GM18907 (cell line): ENCODE data around the gene MCCD1.
A peak's percentile ranks its signal among the peaks of the same experiment; 100 is the strongest.
"Not testable (repeated sequence)": the region's sequence is repeated elsewhere in the genome, so short reads cannot be mapped to it uniquely, and the experiment has no call there.

Experiments
- ATAC-seq: cut with Tn5 transposase; IDR thresholded peaks from one replicate; pipeline ENCODE4 v1.9.1; 2021; ENCODE audit warnings: mild to moderate bottlenecking, moderate library complexity; ENCODE audit not compliant: unreplicated experiment

MCCD1 gene, protein sequence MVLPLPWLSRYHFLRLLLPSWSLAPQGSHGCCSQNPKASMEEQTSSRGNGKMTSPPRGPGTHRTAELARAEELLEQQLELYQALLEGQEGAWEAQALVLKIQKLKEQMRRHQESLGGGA

DNA sequence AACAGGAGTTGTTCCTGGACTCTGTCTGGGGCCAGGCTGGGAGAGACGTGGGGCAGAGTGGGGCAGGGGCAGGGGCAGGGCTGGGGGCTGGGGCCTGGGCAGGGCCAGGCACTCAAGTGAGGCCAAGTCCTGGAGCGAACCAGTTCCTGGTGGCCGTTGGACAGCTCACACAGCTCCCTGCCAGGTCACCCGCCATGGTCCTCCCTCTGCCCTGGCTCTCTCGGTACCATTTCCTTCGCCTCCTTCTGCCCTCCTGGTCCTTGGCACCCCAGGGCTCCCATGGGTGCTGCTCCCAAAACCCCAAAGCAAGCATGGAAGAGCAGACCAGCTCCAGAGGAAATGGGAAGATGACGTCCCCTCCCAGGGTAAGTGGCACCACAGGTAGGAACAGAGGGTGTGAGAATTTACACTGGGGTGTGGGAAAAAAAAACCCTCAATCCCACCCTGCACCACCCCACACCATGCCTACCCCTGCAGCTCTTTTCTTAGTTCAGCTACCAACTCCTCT is at the start of gene MCCD1:
MCCD1 (plus strand) TSS at position 142 of the 508 bp plus-strand sequence; CDS start at position 195, 53 bp downstream.
- ATAC-seq = no peak

DNA sequence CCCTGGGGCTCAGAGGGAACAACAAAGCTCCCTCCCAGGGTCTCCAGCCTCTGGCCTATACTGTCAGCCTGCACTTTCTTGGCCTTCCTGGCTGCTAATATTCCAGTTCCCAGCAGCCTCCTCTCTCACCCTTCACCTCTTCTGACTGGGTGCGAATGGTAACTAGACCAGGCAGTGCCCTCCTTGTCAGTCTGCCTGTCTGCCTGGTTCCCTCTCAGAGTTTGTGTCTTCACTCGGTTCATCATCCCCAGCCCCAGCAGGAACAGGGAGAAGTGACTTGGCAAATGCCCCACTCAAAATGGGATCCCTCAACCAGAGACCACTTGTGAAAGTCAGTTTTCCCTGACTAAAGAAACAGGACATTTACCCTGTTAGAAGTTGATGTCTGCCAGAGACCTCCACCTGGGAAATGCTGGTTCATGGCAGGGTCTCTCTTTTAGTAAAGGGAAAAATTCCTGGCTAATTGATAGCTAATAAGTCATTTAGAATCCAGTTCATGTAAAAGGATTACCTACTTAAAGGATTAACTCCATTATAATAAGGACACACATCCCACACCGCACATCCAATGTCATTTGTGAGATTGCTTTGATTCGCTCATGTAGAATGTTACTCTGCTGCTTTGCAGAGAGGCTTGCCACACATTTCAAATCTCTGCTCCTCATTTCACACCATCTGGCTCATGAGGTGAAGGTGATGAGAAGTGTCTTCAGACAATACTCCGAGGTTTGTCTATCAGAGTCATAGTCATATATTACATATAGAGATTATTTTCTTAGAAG is 49.4 kb upstream of the MCCD1 start:
- no peak for ATAC-seq

DNA sequence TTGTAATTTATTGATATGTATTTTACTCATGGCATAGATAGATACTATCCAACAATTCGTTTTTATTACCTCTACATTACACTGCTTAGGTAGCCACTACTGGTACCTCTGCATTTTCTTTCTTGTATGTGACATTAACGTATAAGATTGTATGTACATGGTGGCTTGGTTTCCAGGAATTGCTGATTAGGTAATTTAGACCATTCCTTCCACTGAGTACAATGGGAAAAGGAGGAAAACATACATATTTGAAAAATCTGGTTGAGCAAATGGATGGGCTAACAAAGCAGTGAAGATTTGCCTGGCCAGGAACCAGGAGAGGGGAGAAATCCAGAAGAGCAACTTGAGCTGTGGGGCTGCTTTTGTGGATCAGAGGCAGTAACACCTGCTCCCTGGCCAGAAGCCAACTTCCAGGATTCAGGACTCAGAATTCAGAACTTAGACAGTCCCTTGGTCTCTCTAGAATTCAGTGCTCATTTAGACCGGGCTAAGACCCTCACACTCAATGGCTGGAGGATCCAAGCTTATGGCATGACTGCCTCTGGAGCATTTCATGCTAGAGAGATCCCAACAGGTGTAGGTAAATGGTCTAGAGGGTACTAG is 48.7 kb upstream of the MCCD1 start:
- ATAC-seq = no peak

DNA sequence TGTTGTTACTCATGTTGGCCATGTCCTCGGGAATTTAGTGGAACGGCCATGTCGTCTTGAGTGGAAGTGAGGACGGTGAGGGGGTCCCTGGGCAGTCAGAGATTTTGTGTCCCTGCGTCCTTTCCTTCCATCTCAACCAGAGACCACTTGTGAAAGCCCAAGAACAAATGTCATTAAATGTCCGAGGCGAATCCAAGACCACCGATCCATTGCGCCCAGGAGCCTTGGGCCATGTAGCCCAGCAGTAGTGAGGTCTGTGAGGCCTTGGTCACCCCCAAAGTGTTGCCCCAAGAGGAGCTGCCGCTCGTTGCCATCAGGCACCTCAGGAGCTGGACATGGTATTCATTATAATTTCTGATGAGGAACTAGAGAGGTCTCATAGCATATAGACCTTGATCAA is 48.2 kb upstream of the MCCD1 start:
- ATAC-seq = no peak

DNA sequence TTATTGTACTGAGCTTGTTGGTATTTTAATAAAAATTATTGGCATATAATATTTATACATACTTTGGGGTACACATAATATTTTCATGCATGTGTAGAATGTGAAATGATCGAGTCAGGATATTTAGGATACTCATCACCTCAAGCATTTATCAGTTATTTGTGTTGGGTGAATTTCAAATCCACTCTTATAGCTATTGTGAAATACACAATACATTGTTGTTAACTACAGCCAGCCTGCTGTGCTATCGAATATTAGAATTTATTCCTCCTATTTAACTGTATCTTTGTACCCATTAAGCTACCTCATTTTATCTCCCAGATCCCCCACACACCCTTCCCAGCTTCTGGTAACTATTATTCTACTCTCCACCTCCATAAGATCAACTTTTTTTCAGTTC is 45.4 kb upstream of the MCCD1 start:
- no peak for ATAC-seq

DNA sequence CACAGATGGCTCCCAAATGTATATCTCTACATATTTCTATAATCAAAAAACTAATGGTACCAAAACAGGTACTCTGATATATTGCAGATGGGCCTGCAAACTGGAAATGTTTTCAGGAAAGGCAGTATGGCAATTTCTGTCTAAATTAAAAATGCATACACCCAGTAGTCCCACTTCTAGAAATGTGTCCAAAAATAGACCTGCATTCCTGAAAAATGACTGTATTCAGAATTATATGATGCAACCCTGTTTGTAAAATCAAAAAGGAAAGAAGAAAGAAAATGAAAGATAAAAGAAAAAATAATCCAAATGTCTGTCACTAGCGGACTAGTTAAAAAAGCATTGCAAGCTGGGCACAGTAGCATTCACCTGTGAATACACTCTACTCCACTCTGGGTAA is 43.7 kb upstream of the MCCD1 start:
- ATAC-seq = no peak

DNA sequence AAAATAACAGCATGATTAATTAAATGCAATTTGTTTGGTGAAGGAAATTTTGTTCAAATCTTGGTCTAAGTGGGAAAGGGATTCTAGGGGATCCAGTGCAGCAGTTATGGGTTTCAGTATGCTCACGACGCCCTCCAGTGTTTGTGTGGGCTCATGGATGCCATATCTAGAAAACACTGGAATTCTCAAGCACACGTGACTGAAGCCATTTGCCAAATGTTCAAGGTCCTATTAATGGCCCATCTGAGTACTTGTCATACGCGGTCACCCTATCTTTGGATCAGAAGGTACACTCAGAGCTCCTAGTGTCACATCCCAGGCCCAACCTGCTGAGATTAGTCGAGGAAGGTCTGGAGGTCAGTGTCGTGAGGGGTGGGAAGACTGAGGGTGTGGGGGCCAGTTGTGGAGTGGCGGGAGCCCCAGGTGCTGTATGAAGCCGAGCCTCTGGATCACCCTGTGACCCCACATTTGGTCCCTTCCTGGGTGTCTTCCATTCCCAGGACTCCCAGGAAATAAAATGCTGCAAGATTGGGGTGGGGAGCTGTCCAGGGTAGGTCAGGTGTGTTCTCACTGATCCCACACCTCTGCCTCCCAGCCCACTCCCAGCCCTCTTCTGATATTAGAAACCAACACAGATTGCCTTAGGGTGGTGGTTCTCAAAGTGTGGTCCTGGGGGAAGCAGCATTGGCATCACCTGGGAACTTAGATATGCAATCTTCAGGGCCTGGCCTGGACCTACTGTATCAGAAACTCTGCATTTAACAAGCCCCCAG is 42.5 kb upstream of the MCCD1 start:
- ATAC-seq = not testable (repeated sequence)

DNA sequence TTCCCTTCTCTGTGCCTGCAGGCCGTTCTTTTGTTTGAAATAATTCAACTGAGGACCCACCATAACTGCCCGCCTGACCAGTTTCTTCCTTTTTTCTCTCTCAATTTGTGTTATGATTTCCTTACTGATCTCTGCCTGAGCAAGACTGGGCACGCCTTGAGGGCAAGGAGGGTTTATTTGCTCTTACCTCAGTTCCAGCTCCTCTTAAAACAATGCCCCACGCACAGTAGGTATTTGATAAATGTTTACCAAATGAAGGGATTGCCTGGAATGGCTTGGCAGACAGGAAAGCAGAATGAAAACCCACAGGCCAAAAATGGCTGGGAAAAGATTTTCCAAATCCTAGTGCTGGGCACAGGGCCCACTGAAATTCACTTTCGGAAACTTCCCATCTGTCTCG is 41.1 kb upstream of the MCCD1 start:
- ATAC-seq = not testable (repeated sequence)

DNA sequence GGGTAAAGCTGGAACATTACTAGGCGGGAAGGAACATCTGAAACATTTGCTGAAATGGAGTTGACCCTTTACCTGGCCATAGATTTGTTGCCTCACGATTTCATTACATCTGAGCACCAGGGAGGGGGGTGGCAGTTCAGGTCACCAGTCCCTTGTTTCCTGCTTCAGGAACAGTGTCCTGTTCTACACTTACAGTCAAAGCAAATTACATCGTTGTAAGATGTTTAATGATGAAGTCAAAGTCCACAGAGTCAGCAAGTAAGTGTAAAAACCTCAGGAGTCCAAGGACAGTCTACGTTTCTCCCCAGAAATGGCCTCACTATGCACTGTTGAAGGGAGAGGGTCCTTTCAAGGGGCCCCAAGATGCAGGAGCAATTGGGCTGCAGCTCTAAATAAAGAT is 39.7 kb upstream of the MCCD1 start:
- no peak for ATAC-seq

DNA sequence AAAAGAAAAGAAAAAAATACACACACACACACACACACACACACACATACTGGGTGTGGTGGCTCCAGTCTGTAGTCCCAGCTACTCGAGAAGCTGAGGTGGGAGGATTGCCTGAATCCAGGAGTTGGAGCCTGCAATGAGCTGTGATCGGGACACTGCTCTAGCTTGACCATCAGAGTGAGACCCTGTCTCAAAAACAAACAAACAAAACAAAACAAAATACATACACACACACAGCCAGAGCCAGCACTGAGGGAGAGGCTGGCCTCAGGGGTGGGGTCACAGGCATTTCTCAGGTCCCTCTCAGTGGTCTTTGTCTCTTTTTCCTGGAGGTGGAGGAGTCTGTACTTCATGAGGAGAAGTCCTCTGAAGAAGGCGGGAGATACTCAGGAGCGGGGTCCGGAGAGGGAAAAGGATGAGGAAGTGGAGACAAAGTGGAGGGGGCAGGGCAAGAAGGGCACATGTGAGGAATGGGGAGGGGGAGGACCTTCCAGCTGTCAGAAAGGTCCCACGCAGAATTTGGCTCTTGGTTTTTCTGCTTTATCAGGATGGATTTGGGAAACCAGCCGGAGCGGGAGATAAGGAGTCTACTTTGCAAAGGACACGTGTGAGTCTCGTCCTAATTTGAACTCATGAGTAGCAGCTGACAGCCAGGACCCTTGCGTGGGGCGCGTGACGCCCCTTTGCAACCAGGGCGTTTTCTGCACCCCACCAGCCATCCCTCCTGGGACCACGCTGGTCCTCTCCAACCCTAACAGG is 38.5 kb upstream of the MCCD1 start:
- ATAC-seq = no peak

DNA sequence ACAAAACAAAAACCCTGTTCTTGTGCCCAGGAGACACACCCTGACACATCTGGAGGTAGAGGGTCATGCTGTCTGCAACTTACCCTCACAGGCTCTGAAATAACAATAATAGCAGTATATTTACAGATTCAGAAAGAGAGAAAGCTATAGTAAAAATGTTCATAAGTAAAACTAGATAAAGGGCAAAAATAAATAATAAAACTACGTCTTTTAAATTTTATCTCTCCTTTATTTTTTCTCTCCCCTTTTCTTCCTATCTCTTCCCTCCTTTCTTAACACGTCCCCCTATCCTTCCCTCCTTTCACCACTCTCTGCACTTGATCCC is 35.2 kb upstream of the MCCD1 start:
- ATAC-seq = not testable (repeated sequence)

DNA sequence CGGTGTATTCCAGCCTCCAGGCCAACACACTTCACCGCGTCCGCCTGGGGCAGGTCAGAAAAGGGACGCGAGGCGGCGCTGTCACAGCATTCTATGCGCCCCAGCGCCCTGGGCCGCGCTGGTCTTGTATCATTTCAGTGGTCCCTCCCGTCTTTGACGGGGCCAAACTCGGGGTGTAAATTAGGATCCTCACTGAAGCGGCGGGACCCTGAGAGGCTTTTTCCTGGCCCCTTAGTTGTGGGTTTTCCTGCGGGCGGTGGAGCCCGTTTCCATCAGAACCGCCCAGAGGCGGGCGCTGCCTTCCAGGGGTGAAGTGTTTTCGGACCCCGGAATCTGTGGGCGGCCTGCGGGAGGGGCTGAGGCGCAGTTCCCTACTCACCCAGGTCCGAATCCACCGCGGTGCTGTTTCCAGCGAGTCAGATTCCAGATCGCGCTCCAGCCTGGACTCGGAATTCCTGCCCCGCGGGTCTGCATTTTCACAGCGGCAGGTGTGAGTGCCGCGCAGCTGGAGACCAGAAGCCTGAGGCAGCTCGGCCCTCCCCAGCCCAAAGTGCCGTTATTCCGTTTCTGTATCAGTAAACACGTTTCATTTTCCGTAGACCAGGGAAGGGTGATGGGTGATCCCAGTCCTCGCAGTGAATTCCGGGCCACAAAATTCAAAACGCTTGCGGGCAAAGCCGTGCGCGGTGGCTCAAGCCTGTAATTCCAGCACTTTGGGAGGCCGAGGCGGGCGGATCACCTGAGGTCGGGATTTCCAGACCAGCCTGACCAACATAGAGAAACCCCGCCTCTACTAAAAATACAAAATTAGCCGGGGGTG is 34.7 kb upstream of the MCCD1 start:
- ATAC-seq = peak; percentile 48

DNA sequence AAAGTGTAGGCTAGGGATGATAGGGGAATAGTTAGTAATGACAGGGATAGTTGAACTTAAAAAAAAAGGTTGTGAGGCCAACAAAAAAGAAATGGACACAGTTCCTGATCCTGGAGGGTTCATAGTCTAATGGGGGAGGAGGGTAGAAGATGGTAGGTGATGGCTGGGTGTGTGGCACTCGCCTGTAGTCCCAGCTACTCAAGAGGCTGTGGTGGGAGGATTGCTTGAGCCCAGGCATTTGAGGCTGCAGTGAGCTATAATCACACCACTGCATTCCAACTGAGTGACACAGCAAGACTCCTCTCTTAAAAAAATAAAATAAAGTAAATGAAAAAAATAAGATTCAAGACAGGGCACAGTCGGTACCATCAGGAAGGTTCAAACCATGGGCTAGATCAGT is 33.2 kb upstream of the MCCD1 start:
- no peak for ATAC-seq

DNA sequence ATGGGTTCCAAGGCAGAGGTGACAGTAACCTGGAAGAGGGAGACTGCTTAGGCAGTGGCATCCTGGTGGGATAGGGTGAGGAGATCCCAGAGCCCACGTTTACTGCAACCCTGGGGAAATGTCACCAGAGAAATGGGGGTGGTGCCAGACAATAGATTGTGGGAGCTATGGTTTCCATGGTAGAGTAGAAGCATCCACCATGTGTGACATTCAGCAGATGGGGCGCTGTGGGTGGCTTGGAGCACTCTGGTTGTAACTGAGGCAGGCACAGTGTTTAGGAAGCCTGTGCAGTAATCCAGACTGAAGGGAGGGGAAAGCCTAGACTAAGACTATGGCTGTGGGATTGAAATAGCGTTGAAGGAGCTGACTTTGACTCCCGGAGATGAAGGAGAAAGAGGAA is 31.9 kb upstream of the MCCD1 start:
- ATAC-seq = not testable (repeated sequence)

DNA sequence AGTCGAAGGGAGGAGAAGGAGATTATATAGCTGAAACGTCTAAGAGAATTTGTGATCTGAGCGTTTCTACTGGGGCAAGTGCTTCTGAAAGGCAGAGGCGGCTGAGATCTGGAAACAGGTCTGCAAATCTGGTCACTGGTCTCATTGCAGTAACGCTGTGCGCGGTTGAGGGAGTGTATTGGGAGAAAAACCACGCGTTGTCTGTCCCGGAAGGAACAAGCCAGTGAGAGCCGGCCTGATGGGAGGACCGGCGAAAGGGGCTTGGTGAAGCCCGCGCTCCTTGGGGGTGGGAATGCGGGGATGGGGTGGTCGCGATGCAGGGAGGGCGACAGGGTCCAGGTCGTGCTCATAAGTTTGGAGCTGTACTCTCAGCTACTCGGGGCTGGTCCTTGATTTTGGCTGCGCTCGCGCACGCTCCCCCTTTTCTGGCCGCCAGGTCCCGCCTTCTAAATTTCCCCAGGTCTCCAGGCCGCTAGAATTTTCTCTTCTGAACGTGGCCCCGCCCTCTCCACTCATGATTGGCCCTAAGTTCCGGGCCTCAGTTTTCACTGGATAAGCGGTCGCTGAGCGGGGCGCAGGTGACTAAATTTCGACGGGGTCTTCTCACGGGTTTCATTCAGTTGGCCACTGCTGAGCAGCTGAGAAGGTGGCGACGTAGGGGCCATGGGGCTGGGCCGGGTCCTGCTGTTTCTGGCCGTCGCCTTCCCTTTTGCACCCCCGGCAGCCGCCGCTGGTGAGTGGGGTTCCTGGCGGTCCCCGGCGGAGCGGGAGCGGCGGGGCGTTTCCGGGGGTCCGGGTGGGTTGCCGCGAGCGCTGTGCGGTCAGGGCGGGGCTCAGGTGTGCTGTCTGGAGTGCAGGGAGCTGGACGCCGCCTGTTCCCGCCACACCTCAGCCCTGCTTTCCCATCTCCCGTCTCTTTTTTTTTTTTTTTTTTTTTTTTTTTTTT is 31.0 kb upstream of the MCCD1 start, which contains the start of gene MICB:
MICB (plus strand) TSS at position 615 of the 946 bp plus-strand sequence; CDS start at position 664, 49 bp downstream.
- ATAC-seq = peak; percentile 51

DNA sequence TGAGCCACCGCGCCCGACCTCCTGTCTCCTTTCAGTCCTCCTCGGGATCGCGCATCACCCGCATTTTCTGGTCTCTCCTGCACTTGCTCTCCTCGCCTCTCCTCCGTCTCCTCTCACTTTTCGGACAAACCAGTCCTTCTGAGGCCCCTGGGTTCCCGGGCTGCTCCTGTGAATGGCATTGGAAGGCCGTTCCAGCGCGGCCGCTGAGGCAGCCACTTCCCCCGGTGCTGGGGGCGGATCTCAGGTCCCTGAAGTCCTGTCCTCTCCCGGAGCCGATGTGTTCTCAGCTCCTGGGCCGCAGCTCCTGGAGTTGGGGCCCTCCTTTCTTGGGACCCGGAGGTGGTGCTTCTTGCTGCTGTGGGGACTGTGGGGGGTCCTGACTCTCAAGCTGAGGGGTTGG is 30.0 kb upstream of the MCCD1 start:
- no peak for ATAC-seq

DNA sequence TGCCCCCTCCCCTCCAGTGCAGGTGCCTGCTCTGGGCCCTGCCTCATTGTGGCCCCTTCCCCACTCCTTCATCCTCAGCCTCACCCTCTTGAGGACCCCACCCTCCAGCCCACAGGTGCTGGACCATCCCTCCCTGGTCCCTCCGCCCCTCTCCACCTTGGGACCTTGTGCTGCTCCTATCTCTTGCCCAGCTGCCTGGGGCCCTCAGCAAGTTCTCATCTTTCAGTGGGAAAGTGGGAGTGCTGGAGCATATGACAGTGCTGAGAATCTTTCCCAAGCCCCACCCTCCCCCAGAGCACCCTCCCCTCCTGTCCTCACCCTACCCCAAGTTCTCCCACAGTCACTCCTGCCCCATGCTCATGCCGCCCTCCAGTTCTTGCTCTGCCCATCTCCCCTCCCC is 29.1 kb upstream of the MCCD1 start:
- not testable (repeated sequence) for ATAC-seq

DNA sequence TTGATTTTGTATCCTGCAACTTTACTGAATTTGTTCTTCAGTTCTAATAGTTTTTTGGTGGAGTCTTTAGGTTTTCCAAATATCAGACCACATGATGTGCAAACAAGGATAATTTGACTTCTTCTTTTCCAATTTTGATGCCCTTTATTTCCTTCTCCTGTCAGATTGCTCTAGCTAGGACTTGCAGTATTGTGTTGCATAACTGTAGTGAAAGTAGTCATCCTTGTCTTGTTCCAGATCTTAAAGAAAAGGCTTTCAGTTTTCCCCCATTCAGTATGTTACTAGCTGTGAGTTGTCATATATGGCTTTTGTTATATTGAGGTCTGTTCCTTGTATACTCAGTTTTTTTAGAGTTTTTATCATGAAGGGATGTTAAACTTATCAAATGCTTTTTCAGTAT is 26.2 kb upstream of the MCCD1 start:
- no peak for ATAC-seq

DNA sequence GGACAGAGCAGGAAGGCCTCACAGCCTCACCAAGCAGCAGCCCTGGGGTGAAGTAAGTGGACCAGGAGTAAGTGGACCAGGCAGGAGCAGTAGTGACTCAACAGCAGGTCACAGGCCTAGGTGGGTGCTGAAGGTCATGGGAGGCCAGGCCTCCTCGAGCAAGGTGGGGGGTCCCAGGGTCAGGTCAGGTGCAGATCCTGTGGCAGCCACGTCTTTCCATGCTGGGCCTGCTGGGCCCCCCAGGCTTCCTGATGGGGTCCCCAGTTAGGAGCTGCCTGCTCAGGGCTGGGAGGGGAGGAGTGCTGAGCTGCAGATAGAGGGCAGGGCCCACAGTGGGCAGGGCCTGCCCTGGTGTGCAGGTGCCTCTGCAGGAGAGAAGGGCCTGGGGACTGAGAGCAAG is 19.7 kb upstream of the MCCD1 start:
- ATAC-seq = not testable (repeated sequence)
